Measurements from ENCODE around the gene GALNT10.
"Not testable (repeated sequence)": the region's sequence is repeated elsewhere in the genome, so short reads cannot be mapped to it uniquely, and the experiment has no call there.

Gene GALNT10

DNA sequence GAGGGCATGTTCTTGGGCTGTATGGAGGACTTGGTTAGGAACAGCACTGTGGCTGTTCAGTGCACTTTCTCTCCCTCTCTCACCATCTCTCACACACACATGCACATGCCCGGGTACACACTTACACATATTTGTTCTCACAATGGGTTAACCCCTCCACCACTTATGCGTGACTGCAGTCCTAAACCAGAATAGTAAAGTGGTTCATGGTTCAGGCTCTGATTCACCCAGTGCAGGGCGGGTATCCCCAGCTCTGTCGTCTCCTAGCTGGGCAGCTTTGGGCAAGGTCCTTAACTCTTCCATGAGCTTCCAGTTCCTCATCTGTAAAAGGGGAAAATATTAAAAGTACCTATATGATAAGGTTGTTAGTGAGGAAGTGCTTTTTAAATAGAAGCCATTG is 45.3 kb upstream of the GALNT10 start:
- Histone ChIP-seq H3K4ac (ENCODE audit: low read length) (no peak overlapping the region), H2BK15ac (ENCODE audit: low read length) (no peak overlapping the region), H3K23ac (ENCODE audit: low read depth, low read length, poor library complexity) (no peak overlapping the region), H4K8ac (ENCODE audit: low read depth, low read length) (no peak overlapping the region), H3K79me1 (ENCODE audit: low read depth, low read length) (no peaks in the 10 kb centered on the region), H3K4me3 (ENCODE audit: low read length in 2 of 2) (no peak overlapping the region), H3K27me3 (ENCODE audit: control insufficient read depth in 3 of 3, insufficient read depth in 3 of 3, low read depth in 1 of 3, low read length in 3 of 3) (no peaks in the 10 kb centered on the region), H2AK5ac (ENCODE audit: low read depth, low read length) (no peak overlapping the region), H2BK12ac (ENCODE audit: low read length) (no peak overlapping the region), H3K36me3 (replicated peaks in 1 of 2; ENCODE audit: control insufficient read depth in 2 of 2, insufficient read depth in 2 of 2, low read length in 2 of 2) (no peaks in the 10 kb centered on the region), H3K14ac (ENCODE audit: low read length) (no peak overlapping the region), H3K18ac (ENCODE audit: low read length) (no peak overlapping the region), H3K4me1 (ENCODE audit: control insufficient read depth in 2 of 2, insufficient read depth in 1 of 2, low read depth in 1 of 2, low read length in 2 of 2) (peaks cover 0 to 3% of the 10 kb centered on the region in 2 donors), H4K91ac (ENCODE audit: low read depth, low read length, poor library complexity) (no peak overlapping the region), H3K9ac (ENCODE audit: low read depth, low read length, poor library complexity) (no peak overlapping the region), H3K9me3 (replicated peaks in 1 of 2; ENCODE audit: control insufficient read depth in 2 of 2, insufficient read depth in 1 of 2, low read depth in 1 of 2, low read length in 2 of 2) (no peaks in the 10 kb centered on the region), H3K27ac (replicated peaks; ENCODE audit: low read length) (no peak overlapping the region), H2BK120ac (ENCODE audit: low read depth, low read length) (no peak overlapping the region), H3K4me2 (ENCODE audit: insufficient read depth, low read length, poor library complexity, severe bottlenecking) (no peak overlapping the region), H2BK5ac (ENCODE audit: low read length) (no peak overlapping the region), H2AFZ (ENCODE audit: low read length) (no peak overlapping the region)
- WGBS, 2 donors (ENCODE audit: extremely low coverage in 2 of 2, insufficient read length in 2 of 2, insufficient replicate concordance in 1 of 2): no CpG with 5 or more reads among the region's 4 CpGs
- DNase-seq (ENCODE audit: low spot score): no peak

DNA sequence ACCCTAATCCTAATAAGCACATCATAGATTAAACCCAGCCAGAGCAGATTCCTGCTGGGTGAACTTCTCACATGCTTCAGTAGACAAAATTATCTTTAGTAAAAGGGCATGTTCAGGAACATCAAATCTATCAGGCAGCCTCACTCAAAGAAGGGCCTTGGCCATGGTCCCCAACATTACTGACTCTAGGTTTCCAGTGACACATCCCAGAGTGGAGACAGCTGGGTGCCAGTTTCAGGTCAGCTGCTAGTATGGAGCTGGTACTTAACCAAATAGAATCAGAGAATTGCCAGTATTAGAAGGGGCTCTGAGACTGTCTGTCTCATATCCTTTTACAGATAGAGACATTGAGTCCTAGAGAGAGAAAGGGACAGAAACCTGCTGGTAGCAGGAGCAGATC is 44.1 kb upstream of the GALNT10 start:
- no peaks in the 10 kb centered on the region for H3K79me1 ChIP-seq (ENCODE audit: low read depth, low read length)
- DNase-seq (ENCODE audit: low spot score): no peak

DNA sequence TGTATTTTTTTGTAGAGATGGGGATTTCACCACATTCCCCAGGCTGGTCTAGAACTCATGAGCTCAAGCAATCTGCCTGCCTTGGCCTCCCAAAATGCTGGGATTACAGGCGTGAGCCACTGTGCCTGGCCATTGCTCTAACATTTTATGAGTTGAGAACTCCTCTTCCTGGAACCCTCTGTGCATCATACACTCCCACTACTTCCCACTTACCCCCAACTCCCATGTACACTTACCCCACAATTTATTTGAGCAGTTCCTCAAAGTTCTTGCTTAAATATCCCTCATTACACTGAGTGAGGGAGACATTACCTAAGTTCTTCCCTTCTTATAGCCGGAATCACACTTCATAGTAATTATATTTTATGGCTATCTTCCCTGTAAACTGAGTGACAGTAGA is 42.9 kb upstream of the GALNT10 start:
- Histone ChIP-seq H2BK15ac (ENCODE audit: low read length) (no peak overlapping the region), H3K4me3 (ENCODE audit: low read length in 2 of 2) (no peak overlapping the region), H3K4me1 (ENCODE audit: control insufficient read depth in 2 of 2, insufficient read depth in 1 of 2, low read depth in 1 of 2, low read length in 2 of 2) (no peaks in the 10 kb centered on the region), H2AK5ac (ENCODE audit: low read depth, low read length) (no peak overlapping the region), H3K18ac (ENCODE audit: low read length) (no peak overlapping the region), H2BK120ac (ENCODE audit: low read depth, low read length) (no peak overlapping the region), H3K27ac (replicated peaks; ENCODE audit: low read length) (no peak overlapping the region), H3K27me3 (ENCODE audit: control insufficient read depth in 3 of 3, insufficient read depth in 3 of 3, low read depth in 1 of 3, low read length in 3 of 3) (no peaks in the 10 kb centered on the region), H2BK12ac (ENCODE audit: low read length) (no peak overlapping the region), H2AFZ (ENCODE audit: low read length) (no peak overlapping the region), H3K9ac (ENCODE audit: low read depth, low read length, poor library complexity) (no peak overlapping the region), H3K23ac (ENCODE audit: low read depth, low read length, poor library complexity) (no peak overlapping the region), H3K14ac (ENCODE audit: low read length) (no peak overlapping the region), H3K9me3 (replicated peaks in 1 of 2; ENCODE audit: control insufficient read depth in 2 of 2, insufficient read depth in 1 of 2, low read depth in 1 of 2, low read length in 2 of 2) (no peaks in the 10 kb centered on the region), H3K4me2 (ENCODE audit: insufficient read depth, low read length, poor library complexity, severe bottlenecking) (no peak overlapping the region), H3K36me3 (replicated peaks in 1 of 2; ENCODE audit: control insufficient read depth in 2 of 2, insufficient read depth in 2 of 2, low read length in 2 of 2) (no peaks in the 10 kb centered on the region), H3K79me1 (ENCODE audit: low read depth, low read length) (no peaks in the 10 kb centered on the region), H4K91ac (ENCODE audit: low read depth, low read length, poor library complexity) (no peak overlapping the region), H3K4ac (ENCODE audit: low read length) (no peak overlapping the region), H2BK5ac (ENCODE audit: low read length) (no peak overlapping the region), H4K8ac (ENCODE audit: low read depth, low read length) (no peak overlapping the region)
- no peak for DNase-seq (ENCODE audit: low spot score)
- no CpG with 5 or more reads among the region's 2 CpGs for WGBS, 2 donors (ENCODE audit: extremely low coverage in 2 of 2, insufficient read length in 2 of 2, insufficient replicate concordance in 1 of 2)

More for the DNA sequence above, 44.1 kb upstream of the GALNT10 start:
- no peak overlapping the region for H4K91ac ChIP-seq (ENCODE audit: low read depth, low read length, poor library complexity)
- no peak overlapping the region for H2BK15ac ChIP-seq (ENCODE audit: low read length)
- no peak overlapping the region for H3K4me2 ChIP-seq (ENCODE audit: insufficient read depth, low read length, poor library complexity, severe bottlenecking)
- no peak overlapping the region for H3K9ac ChIP-seq (ENCODE audit: low read depth, low read length, poor library complexity)
- H2BK5ac ChIP-seq (ENCODE audit: low read length): no peak overlapping the region
- H3K36me3 ChIP-seq (replicated peaks in 1 of 2; ENCODE audit: control insufficient read depth in 2 of 2, insufficient read depth in 2 of 2, low read length in 2 of 2): no peaks in the 10 kb centered on the region
- no peak overlapping the region for H3K14ac ChIP-seq (ENCODE audit: low read length)
- H3K18ac ChIP-seq (ENCODE audit: low read length): no peak overlapping the region
- H4K8ac ChIP-seq (ENCODE audit: low read depth, low read length): no peak overlapping the region
- no peaks in the 10 kb centered on the region for H3K27me3 ChIP-seq (ENCODE audit: control insufficient read depth in 3 of 3, insufficient read depth in 3 of 3, low read depth in 1 of 3, low read length in 3 of 3)
- no peak overlapping the region for H2BK12ac ChIP-seq (ENCODE audit: low read length)
- H3K4ac ChIP-seq (ENCODE audit: low read length): no peak overlapping the region
- no peak overlapping the region for H2AFZ ChIP-seq (ENCODE audit: low read length)
- H3K23ac ChIP-seq (ENCODE audit: low read depth, low read length, poor library complexity): no peak overlapping the region
- no peak overlapping the region for H2BK120ac ChIP-seq (ENCODE audit: low read depth, low read length)
- no peak overlapping the region for H3K4me3 ChIP-seq (ENCODE audit: low read length in 2 of 2)
- no peak overlapping the region for H3K27ac ChIP-seq (replicated peaks; ENCODE audit: low read length)
- H2AK5ac ChIP-seq (ENCODE audit: low read depth, low read length): no peak overlapping the region
- no peaks in the 10 kb centered on the region for H3K9me3 ChIP-seq (replicated peaks in 1 of 2; ENCODE audit: control insufficient read depth in 2 of 2, insufficient read depth in 1 of 2, low read depth in 1 of 2, low read length in 2 of 2)
- H3K4me1 ChIP-seq (ENCODE audit: control insufficient read depth in 2 of 2, insufficient read depth in 1 of 2, low read depth in 1 of 2, low read length in 2 of 2): peaks cover 0 to 3% of the 10 kb centered on the region in 2 donors

DNA sequence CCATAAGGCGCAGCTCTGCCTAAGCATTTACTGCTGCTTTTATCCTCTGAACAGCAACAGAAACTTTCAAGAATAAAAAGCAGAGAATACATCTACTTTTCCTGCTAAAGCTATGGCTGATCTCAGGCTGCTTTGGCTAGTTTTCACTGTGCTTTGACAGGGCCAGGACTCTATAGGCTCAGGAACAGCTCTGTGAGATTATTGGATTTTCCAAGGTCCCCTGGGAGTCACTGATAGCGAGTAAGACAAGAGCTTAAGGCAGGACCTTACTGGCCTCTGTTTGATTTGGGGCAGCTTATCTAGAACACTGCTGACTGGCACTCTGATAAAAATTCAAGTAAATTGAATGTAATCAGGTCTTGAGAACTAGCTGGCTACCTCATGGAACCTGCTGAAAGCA is 40.1 kb upstream of the GALNT10 start:
- not testable (repeated sequence) for H3K36me3 ChIP-seq (replicated peaks in 1 of 2; ENCODE audit: control insufficient read depth in 2 of 2, insufficient read depth in 2 of 2, low read length in 2 of 2); H3K4me3 ChIP-seq (ENCODE audit: low read length in 2 of 2); H3K27me3 ChIP-seq (ENCODE audit: control insufficient read depth in 3 of 3, insufficient read depth in 3 of 3, low read depth in 1 of 3, low read length in 3 of 3); DNase-seq (ENCODE audit: low spot score); H2BK12ac ChIP-seq (ENCODE audit: low read length); H3K79me1 ChIP-seq (ENCODE audit: low read depth, low read length); H2BK5ac ChIP-seq (ENCODE audit: low read length); H3K23ac ChIP-seq (ENCODE audit: low read depth, low read length, poor library complexity); H2BK15ac ChIP-seq (ENCODE audit: low read length); H4K91ac ChIP-seq (ENCODE audit: low read depth, low read length, poor library complexity); H3K9ac ChIP-seq (ENCODE audit: low read depth, low read length, poor library complexity); H3K27ac ChIP-seq (replicated peaks; ENCODE audit: low read length); H3K9me3 ChIP-seq (replicated peaks in 1 of 2; ENCODE audit: control insufficient read depth in 2 of 2, insufficient read depth in 1 of 2, low read depth in 1 of 2, low read length in 2 of 2); H3K4me1 ChIP-seq (ENCODE audit: control insufficient read depth in 2 of 2, insufficient read depth in 1 of 2, low read depth in 1 of 2, low read length in 2 of 2); H3K14ac ChIP-seq (ENCODE audit: low read length); H2AFZ ChIP-seq (ENCODE audit: low read length); H2BK120ac ChIP-seq (ENCODE audit: low read depth, low read length); H3K4ac ChIP-seq (ENCODE audit: low read length); H3K4me2 ChIP-seq (ENCODE audit: insufficient read depth, low read length, poor library complexity, severe bottlenecking); H3K18ac ChIP-seq (ENCODE audit: low read length); H4K8ac ChIP-seq (ENCODE audit: low read depth, low read length); H2AK5ac ChIP-seq (ENCODE audit: low read depth, low read length)
- WGBS, 2 donors (ENCODE audit: extremely low coverage in 2 of 2, insufficient read length in 2 of 2, insufficient replicate concordance in 1 of 2): no CpG with 5 or more reads among the region's 2 CpGs
